Measurements from ENCODE around the gene LYST.

DNA sequence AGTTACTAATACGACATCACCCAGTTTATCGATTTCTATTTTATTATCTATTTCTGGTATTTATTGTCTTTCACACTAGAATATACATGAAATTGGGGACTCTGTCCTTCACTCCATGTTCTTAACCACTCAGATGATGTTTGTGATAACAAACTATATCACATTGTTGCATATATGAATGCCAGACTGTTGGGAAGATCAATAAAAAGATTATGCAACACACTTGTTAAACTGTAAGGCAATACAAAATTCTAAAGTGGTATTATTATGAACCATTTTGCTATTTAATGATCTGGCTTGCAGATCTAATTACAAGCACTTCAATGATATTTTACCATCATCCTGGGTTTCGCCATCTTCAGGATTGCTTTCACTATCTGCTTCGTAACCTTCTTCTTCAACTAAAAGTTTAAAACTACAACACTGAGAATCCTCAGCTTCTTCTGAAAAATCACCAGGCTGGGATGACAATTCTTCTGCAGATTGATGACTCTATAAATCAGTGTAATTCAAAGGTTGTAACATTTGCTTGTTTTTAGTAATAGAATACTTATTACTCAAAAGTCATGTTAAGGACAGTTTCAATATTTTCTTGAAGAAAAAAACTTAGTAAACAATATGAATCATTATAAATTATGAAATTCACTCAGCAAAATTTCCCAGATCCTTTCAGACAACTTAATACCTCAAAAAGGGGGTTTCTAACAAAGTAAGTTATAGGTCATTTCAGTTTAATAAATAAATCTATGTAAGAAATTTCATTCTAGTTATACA, 63.9 kb downstream of the LYST start:
- TF ChIP-seq, protein P1, sequence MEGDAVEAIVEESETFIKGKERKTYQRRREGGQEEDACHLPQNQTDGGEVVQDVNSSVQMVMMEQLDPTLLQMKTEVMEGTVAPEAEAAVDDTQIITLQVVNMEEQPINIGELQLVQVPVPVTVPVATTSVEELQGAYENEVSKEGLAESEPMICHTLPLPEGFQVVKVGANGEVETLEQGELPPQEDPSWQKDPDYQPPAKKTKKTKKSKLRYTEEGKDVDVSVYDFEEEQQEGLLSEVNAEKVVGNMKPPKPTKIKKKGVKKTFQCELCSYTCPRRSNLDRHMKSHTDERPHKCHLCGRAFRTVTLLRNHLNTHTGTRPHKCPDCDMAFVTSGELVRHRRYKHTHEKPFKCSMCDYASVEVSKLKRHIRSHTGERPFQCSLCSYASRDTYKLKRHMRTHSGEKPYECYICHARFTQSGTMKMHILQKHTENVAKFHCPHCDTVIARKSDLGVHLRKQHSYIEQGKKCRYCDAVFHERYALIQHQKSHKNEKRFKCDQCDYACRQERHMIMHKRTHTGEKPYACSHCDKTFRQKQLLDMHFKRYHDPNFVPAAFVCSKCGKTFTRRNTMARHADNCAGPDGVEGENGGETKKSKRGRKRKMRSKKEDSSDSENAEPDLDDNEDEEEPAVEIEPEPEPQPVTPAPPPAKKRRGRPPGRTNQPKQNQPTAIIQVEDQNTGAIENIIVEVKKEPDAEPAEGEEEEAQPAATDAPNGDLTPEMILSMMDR (conservative IDR thresholded peaks at IDR 0.05 in 1 of 2, IDR thresholded peaks at IDR 0.05 in 1 of 2; ENCODE audit: low read depth in 1 of 2, low read length in 2 of 2) = no peak
- TF ChIP-seq EZH2 (IDR thresholded peaks at IDR 0.05; ENCODE audit: low read length, missing control alignments) = no peak

Data from fibroblast of lung (primary cell).